SK-N-MC (cell line): ENCODE data around the gene RMND1.

ENCODE experiments used
- DNase-seq: peaks from one replicate; pipeline ENCODE4 v3.0.0-alpha.2; 2011; ENCODE audit warnings: low read depth, low spot score
- H3K27ac ChIP-seq: fragments of 200-600 bp; sonication (generic); 2 replicates; pipeline ENCODE4 v1.5.1; 2016; ENCODE audit warnings: mixed run types
- H3K36me3 ChIP-seq: fragments of 200-600 bp; sonication (generic); 2 replicates; pipeline ENCODE4 v1.6.1; 2017; ENCODE audit warnings: antibody characterized with exemption, low read length, mixed read lengths; ENCODE audit not compliant: insufficient read depth
- H3K4me3 ChIP-seq: fragments of 200-600 bp; sonication (generic); 2 replicates; pipeline ENCODE4 v1.5.1; 2016
- H3K9ac ChIP-seq: fragments of 200-600 bp; sonication (generic); 2 replicates; pipeline ENCODE4 v1.8.0; 2017; ENCODE audit warnings: mixed run types, mixed read lengths; ENCODE audit not compliant: insufficient read length
- H3K9me3 ChIP-seq: fragments of 200-600 bp; sonication (generic); 2 replicates; pipeline ENCODE4 v1.6.1; 2017; ENCODE audit warnings: low read depth, mild to moderate bottlenecking, antibody characterized with exemption, low read length, moderate library complexity, mixed read lengths
- EZH2 ChIP-seq: fragments of 200-600 bp; sonication (generic); IDR thresholded peaks from one replicate; pipeline ENCODE4 v1.6.1; 2017; ENCODE audit warnings: antibody characterized with exemption
- FOXP2 ChIP-seq: optimal IDR thresholded peaks from 2 replicates; pipeline ENCODE3; 2011; ENCODE audit warnings: mild to moderate bottlenecking, moderate library complexity; ENCODE audit not compliant: insufficient read depth; ENCODE audit errors: extremely low read length, control extremely low read depth
- POLR2AphosphoS5 ChIP-seq: IDR thresholded peaks from 2 replicates; pipeline ENCODE4 v1.6.1; 2012; ENCODE audit warnings: mild to moderate bottlenecking, low read depth, low read length, borderline replicate concordance

Gene RMND1

GRCh38 chr6:151443911-151444621, 7.9 kb downstream of the RMND1 start:
- TF ChIP-seq FOXP2 = no peak
- no peak overlapping the region for H3K27ac ChIP-seq
- no peak overlapping the region for H3K9ac ChIP-seq
- no peak for DNase-seq
- H3K9me3 ChIP-seq = no peaks in the 10 kb centered on the region
- no peak overlapping the region for H3K4me3 ChIP-seq
- peaks cover 33% of the 10 kb centered on the region for H3K36me3 ChIP-seq

GRCh38 chr6:151443454-151443853, 8.5 kb downstream of the RMND1 start:
- Histone ChIP-seq H3K4me3 (no peak overlapping the region), H3K9ac (no peak overlapping the region), H3K27ac (no peak overlapping the region), H3K9me3 (no peaks in the 10 kb centered on the region), H3K36me3 (peaks cover 33% of the 10 kb centered on the region)
- TF ChIP-seq FOXP2 = no peak
- TF ChIP-seq EZH2 = no peak
- TF ChIP-seq POLR2AphosphoS5 = no peak
- DNase-seq = no peak

GRCh38 chr6:151442371-151442770, 9.6 kb downstream of the RMND1 start:
- H3K36me3 ChIP-seq = peaks cover 37% of the 10 kb centered on the region
- no peak overlapping the region for H3K27ac ChIP-seq
- H3K9me3 ChIP-seq = no peaks in the 10 kb centered on the region
- TF ChIP-seq POLR2AphosphoS5 = no peak
- no peak for DNase-seq
- H3K9ac ChIP-seq = no peak overlapping the region
- no peak overlapping the region for H3K4me3 ChIP-seq

- Histone ChIP-seq H3K27ac (no peak overlapping the region), H3K36me3 (peaks cover 37% of the 10 kb centered on the region), H3K9me3 (no peaks in the 10 kb centered on the region), H3K4me3 (no peak overlapping the region), H3K9ac (peak overlapping the region; percentile 45)
- TF ChIP-seq EZH2 = no peak
- TF ChIP-seq FOXP2 = no peak
- no peak for TF ChIP-seq POLR2AphosphoS5
- DNase-seq = no peak
Observed at GRCh38 chr6:151441390-151442166, 10.3 kb downstream of the RMND1 start.

GRCh38 chr6:151440930-151441329, 11.0 kb downstream of the RMND1 start:
- Histone ChIP-seq H3K4me3 (no peak overlapping the region), H3K36me3 (peaks cover 40% of the 10 kb centered on the region), H3K9me3 (no peaks in the 10 kb centered on the region), H3K27ac (no peak overlapping the region), H3K9ac (peak overlapping the region; percentile 45)
- no peak for DNase-seq
- no peak for TF ChIP-seq FOXP2

GRCh38 chr6:151440498-151440897, 11.4 kb downstream of the RMND1 start:
- TF ChIP-seq EZH2 (no peak), POLR2AphosphoS5 (no peak), FOXP2 (no peak)
- H3K36me3 ChIP-seq = peaks cover 41% of the 10 kb centered on the region
- no peak overlapping the region for H3K9ac ChIP-seq
- DNase-seq = no peak
- no peaks in the 10 kb centered on the region for H3K9me3 ChIP-seq
- no peak overlapping the region for H3K4me3 ChIP-seq
- no peak overlapping the region for H3K27ac ChIP-seq

GRCh38 chr6:151437401-151437800, 14.5 kb downstream of the RMND1 start:
- Histone ChIP-seq H3K9me3 (no peaks in the 10 kb centered on the region), H3K9ac (no peak overlapping the region), H3K27ac (peak overlapping the region; percentile 52; the same call in 1 of the 2 replicates), H3K4me3 (no peak overlapping the region), H3K36me3 (peaks cover 27% of the 10 kb centered on the region)
- no peak for TF ChIP-seq FOXP2
- TF ChIP-seq POLR2AphosphoS5 = no peak
- no peak for TF ChIP-seq EZH2
- DNase-seq = no peak

GRCh38 chr6:151436802-151437201, 15.1 kb downstream of the RMND1 start:
- TF ChIP-seq EZH2 = no peak
- TF ChIP-seq POLR2AphosphoS5 = no peak
- TF ChIP-seq FOXP2 = no peak
- H3K9ac ChIP-seq = no peak overlapping the region
- DNase-seq = no peak
- H3K27ac ChIP-seq = peak overlapping the region; percentile 52; the same call in 1 of the 2 replicates
- no peak overlapping the region for H3K4me3 ChIP-seq
- no peaks in the 10 kb centered on the region for H3K9me3 ChIP-seq
- peaks cover 28% of the 10 kb centered on the region for H3K36me3 ChIP-seq

GRCh38 chr6:151436300-151436699, 15.6 kb downstream of the RMND1 start:
- Histone ChIP-seq H3K27ac (0 out of 2 replicates have a peak overlapping the region, but pooled peaks have one; percentile 17), H3K36me3 (peaks cover 25% of the 10 kb centered on the region), H3K4me3 (no peak overlapping the region), H3K9me3 (no peaks in the 10 kb centered on the region), H3K9ac (no peak overlapping the region)
- no peak for DNase-seq
- no peak for TF ChIP-seq EZH2
- TF ChIP-seq FOXP2 = no peak
- no peak for TF ChIP-seq POLR2AphosphoS5
